GM04504 (cell line): ENCODE results near the gene HS3ST4.

ENCODE experiments used
- DNase-seq: peaks from one replicate; pipeline ENCODE4 v3.0.0-alpha.2; 2012; ENCODE audit warnings: low read depth

The HS3ST4 gene

DNA sequence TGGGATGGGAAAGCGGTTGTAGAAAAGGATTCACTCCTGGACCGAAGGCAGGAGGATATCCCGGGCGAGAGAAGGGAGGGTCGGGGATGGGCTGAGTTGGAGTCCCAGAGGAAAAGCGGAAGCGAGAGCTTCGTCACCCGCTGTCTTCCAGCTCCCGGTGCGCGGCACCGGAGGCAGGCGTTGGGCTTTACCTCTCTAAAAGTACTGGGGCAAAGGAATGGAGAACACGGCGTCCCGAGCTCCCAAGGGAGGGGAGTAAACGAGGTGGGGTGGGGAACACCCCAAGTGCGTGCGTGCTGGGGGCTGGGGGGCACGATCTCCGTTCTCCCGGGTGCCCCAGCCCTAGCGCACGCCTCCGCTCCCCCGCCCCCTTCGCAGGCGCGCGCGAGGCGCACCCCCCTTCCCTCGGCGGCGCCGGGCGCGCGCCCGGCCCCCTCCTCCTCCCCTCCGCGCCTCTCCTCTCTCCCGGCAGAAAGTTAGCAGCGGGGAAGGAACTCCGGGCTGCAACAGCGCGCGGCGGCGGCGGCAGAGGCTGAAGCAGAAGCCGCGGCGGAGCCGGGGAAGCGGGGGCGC lies at the start of gene HS3ST4:
TSS of gene HS3ST4 (plus strand) at position 441 of the 573 bp plus-strand sequence.
- DNase-seq = no peak

DNA sequence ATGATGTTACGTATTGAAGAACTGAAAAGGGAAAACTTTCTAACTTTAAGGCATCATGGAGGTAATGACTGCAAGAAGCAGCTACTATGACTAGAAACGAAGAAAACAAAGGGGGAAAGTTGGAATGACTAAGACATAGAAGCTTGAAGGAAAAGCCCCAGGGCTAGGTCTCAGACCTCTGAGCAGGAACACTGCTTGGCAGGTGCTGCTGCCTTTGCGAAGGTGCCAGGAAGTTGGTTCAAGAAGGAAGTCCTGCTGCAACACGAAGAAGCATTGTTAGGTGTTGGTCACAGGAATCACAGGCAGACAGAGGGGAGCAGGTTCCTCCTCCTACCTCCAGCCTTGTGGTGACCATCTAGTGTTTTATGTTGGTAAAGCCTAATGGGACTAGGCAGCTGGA lies 48.1 kb upstream of the HS3ST4 start:
- no peak for DNase-seq

DNA sequence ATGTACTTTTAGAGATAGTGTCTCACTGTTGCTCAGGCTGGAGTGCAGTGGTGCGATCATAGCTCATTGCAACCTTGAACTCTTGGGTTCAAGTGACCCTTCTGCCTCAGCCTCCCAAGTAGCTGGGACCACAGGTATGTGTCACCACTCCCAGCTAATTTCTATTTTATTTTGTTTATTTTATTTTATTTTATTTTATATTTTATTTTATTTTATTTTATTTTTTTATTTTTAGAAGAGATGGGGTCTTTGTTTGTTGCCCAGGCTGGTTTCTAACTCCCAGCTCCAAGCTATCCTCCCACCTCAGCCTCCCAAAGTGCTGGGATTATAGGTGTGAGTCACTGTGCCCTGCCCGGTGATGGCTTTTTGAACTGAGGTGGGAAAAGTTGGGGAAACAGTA lies 35.1 kb upstream of the HS3ST4 start:
- DNase-seq = no peak

DNA sequence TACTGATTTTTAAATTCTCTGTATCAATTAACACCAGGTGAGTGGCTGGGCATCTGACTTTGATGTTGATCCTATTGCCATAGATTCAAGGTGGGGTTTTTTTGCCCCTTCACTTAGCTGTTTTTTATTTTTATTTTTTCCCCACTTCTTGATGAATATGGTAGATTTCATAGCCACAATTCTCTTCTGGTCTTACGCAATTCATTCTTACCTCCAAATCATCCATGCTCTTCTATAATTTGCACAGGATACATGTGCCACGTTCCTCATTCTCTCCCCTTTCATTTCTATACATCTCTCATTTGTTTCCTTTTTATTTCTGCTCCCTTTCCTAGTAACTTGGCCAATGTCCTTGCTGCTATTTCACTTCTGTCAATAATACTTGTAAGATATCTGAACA lies 14.9 kb upstream of the HS3ST4 start:
- no peak for DNase-seq

DNA sequence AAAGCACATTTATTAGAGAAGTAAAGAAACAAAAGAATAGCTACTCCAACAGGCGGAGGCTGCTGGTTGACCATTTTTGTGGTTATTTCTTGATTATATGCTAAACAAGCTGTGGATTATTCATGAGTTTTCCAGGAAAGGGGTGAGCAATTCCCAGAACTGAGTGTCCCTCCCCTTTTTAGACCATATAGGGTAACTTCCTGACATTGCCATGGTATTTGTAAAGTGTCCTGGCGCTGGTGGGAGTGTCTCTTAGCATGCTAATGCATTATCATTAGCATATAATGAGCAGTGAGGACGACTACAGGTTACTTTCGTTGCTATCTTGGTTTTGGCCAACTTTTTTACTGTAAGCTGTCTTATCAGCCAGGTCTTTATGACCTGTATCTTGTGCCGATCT lies 12.2 kb upstream of the HS3ST4 start:
- no peak for DNase-seq

DNA sequence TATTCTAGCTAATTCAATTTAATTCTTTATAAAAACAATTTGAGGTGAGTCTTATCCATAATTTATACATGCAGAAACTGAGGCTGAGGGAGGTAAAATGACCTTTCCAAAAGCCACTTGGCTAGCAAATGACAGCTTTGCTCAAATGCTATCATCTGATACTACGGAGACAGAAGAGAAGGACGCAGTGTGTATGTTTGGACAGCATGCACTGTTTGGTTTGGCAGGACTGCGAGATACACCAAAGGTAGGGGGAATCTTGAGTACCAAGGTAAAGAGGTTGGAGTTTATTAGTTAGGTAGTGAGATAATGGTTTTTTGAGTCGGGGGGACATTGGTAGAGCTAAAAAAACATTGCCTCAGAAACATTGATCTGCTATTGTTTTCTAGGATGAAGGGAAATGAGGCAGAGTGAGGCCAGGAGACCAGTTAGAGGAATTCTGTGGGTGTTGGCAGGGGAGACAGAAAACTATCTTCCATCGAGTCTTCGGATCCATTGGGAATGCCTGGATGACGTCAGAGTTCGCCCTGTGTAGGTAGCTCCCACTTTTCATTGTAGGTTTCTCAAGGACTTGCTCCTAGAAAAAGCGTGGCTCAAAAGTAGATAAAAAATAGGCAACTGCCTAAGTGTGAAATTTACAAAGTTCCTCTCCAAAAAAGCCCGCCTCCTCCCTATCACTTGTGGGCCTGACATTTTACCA lies 2.5 kb upstream of the HS3ST4 start:
- no peak for DNase-seq

DNA sequence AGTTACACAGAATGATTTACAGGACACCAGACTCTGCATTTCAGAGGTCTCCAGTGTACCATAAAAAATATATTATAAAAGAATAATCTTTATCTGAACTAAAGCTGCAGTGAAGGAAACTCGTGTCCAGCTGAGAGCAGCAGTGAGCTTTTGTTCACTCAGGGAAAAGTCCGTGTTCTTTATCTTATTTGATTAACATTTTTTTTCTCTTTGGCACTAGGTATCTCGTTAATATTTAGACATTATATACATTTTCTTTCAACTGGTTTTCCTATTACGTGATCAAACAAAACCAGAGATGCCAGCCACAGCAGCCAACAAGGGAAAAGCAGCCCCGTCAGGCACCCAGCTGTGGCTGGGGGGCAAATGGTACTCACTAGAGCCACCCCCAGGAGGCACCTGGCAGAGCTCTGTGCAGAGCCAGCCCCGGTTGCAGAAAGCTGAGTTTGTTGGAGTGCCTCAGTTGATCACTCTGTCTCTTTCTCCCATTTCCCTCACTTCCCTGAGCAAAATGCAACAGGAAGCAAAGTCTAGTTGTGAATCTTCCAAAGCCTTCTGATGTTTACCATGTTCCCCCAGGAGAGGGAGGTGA lies 1.1 kb upstream of the HS3ST4 start:
- DNase-seq = no peak

DNA sequence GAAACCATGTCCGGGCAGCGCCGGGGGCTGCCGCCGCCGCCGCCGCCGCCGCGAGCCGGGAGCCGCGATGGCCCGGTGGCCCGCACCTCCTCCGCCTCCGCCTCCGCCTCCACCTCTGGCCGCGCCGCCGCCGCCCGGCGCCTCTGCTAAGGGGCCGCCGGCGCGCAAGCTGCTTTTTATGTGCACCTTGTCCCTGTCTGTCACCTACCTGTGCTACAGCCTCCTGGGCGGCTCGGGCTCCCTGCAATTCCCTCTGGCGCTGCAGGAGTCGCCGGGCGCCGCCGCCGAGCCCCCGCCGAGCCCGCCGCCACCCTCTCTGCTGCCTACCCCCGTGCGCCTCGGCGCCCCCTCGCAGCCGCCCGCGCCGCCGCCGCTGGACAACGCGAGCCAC lies 587 bp downstream of the HS3ST4 start:
- DNase-seq = no peak

DNA sequence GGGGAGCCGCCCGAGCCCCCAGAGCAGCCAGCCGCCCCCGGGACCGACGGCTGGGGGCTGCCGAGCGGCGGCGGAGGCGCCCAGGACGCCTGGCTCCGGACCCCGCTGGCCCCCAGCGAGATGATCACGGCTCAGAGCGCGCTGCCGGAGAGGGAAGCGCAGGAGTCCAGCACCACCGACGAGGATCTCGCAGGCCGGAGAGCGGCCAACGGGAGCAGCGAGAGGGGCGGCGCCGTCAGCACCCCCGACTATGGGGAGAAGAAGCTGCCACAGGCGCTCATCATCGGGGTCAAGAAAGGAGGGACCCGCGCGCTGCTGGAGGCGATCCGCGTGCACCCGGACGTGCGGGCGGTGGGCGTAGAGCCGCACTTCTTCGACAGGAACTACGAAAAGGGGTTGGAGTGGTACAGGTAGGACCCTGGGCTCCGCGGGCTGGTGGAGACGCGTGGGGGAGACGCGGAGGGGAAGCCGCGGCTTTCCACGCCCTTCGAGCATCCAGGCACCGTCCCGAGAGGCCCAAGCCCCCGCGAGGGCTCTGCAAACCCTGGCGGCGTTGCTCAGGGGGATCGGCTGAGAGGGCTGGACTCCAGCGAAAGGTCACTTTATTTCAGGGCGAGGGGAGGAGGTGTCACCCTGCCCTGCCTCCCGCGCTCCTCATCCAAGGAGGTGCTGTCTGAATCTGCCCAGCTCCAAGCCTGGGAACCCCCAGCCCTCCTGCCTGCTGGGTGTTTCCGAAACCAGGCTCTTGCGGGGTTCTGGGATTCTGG lies 1.2 kb downstream of the HS3ST4 start:
- DNase-seq = no peak

DNA sequence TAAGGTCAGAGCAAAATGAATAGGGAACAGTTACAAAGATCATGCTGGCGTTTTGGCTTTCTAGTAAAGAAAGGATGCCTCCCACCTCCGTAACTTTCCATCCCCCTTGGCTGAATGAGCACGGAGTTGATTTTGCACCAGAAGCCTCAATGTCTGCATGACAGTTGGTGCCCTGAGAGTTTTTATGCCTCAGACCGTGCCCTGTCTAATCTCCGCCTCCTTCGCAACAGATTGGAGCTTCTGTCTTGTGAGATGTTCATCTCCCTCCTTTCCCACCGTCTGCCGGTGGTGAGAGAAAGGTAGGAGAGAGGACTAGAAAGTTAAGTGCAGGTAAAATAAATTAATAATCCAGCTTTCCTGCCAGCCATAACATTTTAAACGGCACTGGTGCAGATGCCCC lies 1.9 kb downstream of the HS3ST4 start:
- no peak for DNase-seq

DNA sequence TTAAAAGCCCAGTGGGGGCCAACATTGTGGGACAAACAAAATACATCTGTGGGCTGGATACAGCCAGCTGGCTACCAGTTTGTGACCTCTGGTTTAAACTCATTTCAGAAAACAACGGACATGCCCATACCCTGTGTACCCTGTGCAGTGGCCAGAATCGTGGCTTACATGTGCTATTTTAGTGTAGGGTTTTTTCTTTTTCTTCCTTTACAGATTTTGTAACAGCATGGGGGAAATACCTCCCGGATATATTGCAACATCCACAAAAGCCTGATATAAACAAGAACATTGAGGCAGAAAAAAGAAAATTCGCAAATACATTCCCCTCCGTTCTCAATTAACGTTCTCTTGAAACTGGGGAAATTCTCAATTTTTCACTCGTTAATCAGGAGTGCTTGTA lies 7.3 kb downstream of the HS3ST4 start:
- DNase-seq = no peak

DNA sequence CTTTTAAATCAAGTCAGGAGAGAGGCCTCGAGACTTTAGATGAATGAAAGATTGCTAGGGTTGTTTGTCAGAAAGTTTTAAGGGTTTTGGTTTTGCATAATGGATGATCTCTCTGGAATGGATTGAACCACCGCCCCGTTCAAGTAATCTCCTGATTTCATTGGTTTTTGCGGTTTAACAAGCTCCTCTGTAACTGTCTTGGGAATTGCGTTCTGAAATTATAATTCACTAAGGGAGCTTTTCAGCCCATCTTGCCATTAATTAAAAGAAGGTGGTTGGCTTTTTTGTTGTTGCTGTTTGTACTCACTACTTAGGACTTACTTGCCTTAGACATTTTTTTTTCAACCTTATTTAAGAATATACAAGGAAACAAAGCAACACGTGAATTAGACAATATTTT lies 8.8 kb downstream of the HS3ST4 start:
- DNase-seq = no peak

DNA sequence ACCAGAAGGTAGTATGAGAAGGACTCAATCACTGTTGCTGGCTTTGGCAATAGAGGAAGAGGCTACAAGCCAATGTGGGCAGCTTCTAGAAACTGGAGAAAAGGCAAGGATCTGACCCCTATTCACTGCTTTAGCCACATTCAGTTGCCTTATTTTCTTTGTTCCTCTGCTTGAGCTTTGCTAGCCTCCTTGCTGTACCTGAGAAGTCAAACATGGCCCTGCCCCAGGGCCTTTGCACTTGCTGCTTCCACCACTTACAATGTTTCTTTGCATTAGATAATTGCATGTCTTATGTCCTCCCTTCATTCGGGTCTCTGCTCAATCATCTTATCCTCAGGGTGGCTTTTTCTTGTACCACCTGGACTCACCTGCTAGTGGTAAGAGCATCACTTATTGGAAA lies 15.8 kb downstream of the HS3ST4 start:
- no peak for DNase-seq

DNA sequence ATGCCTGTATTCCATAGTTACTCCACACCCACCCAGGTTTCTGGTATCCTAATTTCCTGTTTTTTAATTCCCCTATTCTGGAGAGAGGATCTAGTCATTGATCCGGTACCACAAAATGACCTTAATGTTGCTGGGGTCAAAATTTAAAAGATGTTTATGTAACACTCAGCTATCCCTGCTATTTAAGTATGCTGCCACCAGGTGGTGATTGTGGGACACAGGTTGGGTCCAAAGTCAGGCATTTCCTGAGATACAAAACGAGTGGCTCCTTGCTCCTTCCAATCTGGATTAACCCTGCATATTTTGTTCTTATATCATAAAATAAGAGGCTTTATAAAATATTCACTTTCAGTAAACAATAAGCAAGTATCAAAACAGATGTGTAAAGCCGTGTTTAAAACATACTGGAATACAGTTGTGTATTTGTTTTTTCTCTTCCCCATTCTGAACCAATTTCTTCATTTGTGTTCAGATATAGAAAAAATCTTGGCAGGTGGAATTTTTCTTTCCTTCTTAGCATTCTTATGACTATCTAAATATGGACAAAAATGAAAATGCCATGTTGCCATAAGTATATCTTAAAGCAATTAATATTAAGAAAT lies 16.3 kb downstream of the HS3ST4 start:
- DNase-seq = no peak

DNA sequence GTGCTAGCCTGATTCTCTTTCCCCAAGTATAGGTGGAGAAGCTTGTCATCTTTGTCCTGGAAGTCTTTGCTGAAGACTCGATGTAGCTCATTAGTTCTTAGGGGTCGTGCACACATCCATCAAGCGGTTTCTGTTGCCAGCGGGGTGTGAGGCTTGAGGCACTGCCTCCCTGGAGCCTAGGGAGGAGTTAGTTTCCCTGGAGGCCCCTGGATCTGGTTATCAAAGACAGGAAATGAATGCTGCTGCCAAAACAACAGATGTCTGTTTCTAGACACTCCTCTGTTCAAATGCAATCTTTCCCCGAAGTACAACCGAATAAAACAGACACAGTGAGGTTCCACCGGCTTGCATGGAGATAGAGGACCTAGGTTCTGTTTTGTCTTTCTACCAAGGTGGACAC lies 17.5 kb downstream of the HS3ST4 start:
- DNase-seq = no peak

DNA sequence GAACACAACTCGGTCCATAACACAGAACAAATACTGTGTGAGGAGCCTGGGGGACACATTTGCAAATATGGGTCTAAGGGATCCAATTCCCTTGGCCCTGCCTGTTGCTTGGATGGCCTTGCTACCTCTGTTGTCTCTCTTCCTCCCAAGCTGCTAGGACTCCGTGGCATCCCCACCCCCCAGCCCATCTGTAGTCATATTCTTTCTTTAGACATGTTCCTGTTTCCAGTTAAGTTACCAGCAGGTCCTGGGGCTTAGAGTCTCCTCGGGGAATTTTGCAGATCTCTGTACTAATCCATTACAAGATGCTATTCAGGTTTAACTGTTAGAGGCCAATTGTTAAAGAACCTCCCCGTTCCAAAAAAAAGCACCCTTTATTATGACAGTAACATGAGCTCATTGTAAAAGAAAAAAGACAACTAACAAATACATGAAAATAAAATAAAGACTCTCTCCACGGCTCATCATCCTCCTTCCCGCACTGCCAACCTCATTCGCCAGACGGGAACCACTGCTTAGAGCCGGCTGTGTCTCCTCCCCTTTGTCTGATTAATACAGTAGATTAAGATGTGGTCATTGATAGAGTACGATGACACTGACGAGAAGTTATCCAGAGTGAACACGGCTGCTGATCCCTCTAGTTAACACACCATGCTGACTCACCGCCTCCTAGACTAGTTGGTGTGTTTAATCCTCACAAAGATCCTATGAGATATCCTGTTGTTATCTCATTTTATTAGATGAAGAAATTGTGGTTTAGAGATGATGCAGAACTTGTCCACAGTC lies 22.2 kb downstream of the HS3ST4 start:
- DNase-seq = no peak

DNA sequence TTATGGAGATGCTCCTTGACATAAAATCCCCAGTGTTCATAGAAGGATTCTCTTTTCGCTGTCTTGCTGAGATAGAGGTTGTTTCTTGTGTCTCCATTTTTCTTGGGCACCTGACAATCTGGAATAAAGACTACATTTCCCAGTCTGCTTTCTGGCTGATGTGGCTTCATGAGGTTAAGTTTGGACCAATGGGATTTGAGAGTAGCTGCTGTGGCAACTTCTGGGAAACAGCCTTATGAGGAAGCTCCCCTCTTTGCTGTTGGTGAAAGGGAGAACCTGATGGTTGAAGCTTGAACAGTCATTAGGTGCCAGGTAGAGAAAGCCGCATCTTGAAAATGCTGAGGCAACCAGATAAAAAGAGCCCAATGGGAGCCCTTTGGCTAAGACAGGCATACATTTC lies 24.4 kb downstream of the HS3ST4 start:
- no peak for DNase-seq

DNA sequence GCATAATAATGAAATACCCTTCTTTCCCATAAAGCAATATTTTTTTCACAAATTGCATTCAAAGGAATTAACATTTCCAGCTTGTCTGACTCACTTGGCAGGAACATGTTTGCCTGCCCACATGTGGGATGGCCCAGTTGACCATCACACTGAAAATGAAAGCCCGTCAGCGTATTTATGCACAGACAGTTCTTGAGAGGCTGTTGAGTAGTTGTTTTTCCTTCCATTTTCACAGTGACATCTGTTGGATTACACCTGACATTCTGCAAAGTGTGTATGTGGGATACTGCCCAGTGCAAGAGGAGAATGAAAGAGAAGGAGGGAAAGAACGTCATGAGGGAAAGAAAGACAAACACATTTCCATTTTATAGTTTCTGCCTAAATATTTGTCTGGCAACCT lies 29.7 kb downstream of the HS3ST4 start:
- DNase-seq = no peak

DNA sequence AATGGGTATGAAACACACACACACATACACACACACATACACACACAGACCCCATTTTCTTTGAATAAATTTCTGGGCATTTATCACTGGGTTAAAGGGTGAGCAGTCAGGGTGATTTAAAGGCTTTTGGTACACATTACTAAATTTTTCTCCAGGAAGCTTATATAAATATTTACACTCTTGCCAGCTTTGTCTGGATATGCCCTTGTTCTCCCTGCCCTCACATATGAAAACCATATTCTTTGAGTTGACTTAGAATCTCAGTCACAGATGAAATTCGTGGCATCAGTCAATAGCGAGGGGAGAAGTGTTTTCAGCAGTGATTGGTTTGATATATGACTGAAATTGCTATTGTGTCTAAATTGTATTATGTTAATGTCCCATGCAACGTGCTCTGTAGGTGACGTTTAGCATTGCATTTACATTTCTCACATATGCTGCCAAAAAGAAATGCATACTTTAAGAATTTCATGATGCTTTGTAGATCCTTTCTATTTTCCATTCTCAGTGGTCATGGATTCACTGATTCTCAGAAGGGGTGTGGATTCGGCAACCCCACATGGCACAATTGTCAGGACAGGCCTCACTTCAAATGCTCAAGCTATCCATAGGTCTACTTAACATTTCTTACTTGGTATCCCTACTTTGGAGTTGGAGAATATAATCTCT lies 34.8 kb downstream of the HS3ST4 start:
- no peak for DNase-seq

DNA sequence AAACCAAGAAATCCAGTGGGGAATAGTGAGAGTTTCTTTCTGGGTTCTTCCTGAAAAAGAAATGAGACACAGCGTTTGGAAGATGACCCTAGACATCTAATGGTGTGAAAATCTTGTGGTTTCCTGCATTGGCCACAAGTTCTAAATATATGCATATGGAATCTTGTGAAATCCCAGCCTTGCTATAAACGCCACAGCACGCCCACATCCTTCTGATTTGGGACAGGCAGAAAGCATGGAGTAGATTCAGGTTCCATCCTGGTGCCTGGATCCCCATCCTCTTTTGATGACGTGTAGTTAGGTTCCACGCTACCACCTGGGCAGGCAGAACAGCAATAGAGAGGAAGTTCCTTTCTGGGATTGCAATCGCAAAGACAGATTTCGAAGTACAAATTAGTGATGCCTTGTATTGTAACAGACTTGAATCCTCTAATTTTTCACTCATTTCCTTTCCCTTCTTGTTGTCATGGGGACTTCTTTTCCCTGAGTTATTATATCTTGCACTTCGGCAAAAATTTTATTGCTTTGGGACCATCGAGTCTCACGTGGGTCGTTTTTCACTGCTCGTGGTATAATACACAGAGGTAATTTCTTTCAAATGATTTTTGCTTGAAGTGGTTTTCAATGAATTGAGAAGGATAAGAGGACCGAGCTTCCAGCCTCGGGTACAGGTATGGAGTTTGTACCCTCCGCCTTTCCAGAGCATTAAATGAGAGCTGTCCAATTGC lies 37.6 kb downstream of the HS3ST4 start:
- DNase-seq = no peak

DNA sequence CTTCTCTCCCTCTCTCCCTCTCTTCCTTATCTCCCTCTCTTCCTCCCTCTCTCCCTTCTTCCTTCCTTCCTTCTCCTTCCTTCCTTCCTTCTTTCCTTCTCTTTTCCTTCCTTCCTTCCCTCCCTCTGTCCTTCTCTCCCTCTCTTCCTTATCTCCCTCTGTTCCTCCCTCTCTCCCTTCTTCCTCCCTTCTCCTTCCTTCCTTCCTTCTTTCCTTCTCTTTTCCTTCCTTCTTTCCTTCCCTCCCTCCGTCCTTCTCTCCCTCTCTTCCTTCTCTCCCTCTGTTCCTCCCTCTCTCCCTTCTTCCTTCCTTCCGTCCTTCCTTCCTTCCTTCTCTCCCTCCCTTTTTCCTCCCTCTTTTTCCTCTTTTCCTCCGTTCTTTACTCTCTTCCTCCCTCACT lies 38.6 kb downstream of the HS3ST4 start:
- no peak for DNase-seq
